Fibroblast of lung (primary cell): ENCODE data around the gene IMMT. TPM values are rescaled to one million over a fixed set of nuclear protein-coding genes. Genes with fewer than 3 reads are reported as not detected.

Experiments used
- DNase-seq, 2 donors: peaks; one replicate each; pipeline versions ENCODE4 v3.0.0 to v3.0.0-alpha.2; 2010; ENCODE audit warnings: low read depth in 2 of 2
- H2AFZ ChIP-seq: 2 replicates; pipeline ENCODE4 v1.5.1; 2012; ENCODE audit warnings: low read length, control low read depth, inconsistent platforms
- H3K27ac ChIP-seq: 2 replicates; pipeline ENCODE4 v1.5.1; 2011; ENCODE audit warnings: low read length, control low read depth; ENCODE audit not compliant: insufficient read depth
- H3K27me3 ChIP-seq: 2 replicates; pipeline ENCODE4 v1.5.1; 2011; ENCODE audit warnings: mild to moderate bottlenecking, low read length; ENCODE audit not compliant: control insufficient read depth, insufficient read depth
- H3K36me3 ChIP-seq: 2 replicates; pipeline ENCODE4 v1.5.1; 2011; ENCODE audit warnings: low read length; ENCODE audit not compliant: control insufficient read depth, insufficient read depth
- H3K4me1 ChIP-seq: 2 replicates; pipeline ENCODE4 v1.5.1; 2011; ENCODE audit warnings: low read length; ENCODE audit not compliant: control insufficient read depth, insufficient read depth; ENCODE audit errors: extremely low read depth
- H3K4me2 ChIP-seq: 2 replicates; pipeline ENCODE4 v1.5.1; 2011; ENCODE audit warnings: low read length, control low read depth; ENCODE audit not compliant: insufficient read depth; ENCODE audit errors: extremely low read depth
- H3K4me3 ChIP-seq, 4 experiments: fragments of 200-600 bp in 1 of 4; sonication (generic) in 1 of 4; replicated peaks in 1 of 4; 2 replicates each; pipeline ENCODE4 v1.5.1; 2011 to 2016; ENCODE audit warnings: low read length in 4 of 4, low read depth in 3 of 4, mild to moderate bottlenecking in 3 of 4, control low read depth in 2 of 4, inconsistent platforms in 1 of 4, mixed read lengths in 1 of 4; ENCODE audit not compliant: insufficient read depth in 1 of 4; ENCODE audit errors: control extremely low read depth in 1 of 4
- H3K79me2 ChIP-seq: 2 replicates; pipeline ENCODE4 v1.5.1; 2012; ENCODE audit warnings: mild to moderate bottlenecking, low read length, inconsistent platforms; ENCODE audit not compliant: control insufficient read depth, insufficient read depth
- H3K9ac ChIP-seq: 2 replicates; pipeline ENCODE4 v1.5.1; 2011; ENCODE audit warnings: mild to moderate bottlenecking, low read length, control low read depth; ENCODE audit not compliant: insufficient read depth
- H3K9me3 ChIP-seq: 2 replicates; pipeline ENCODE4 v1.5.1; 2012; ENCODE audit warnings: low read depth, low read length; ENCODE audit not compliant: control insufficient read depth, insufficient read depth
- H4K20me1 ChIP-seq: 2 replicates; pipeline ENCODE4 v1.5.1; 2011; ENCODE audit warnings: low read length; ENCODE audit not compliant: control insufficient read depth, insufficient read depth; ENCODE audit errors: extremely low read depth
- CTCF ChIP-seq, 2 donors: IDR thresholded peaks in 1 of 2; conservative IDR thresholded peaks in 1 of 2; 1 replicate in 1 of 2; 2 replicates in 1 of 2; pipeline ENCODE4 v1.5.1; 2011 to 2012; ENCODE audit warnings: low read length in 2 of 2, control low read depth in 1 of 2, inconsistent platforms in 1 of 2, low read depth in 1 of 2, mild to moderate bottlenecking in 1 of 2
- EZH2 ChIP-seq: IDR thresholded peaks from 2 replicates; pipeline ENCODE4 v1.5.1; 2012; ENCODE audit warnings: low read length, control low read depth, mild to moderate bottlenecking; ENCODE audit errors: missing control alignments
- polyA plus RNA-seq, 2 donors: library from polyadenylated mRNA; depleted of rRNA in 1 of 2; stranded (reverse) in 1 of 2; unstranded in 1 of 2; fragments of >200 nt; gene quantifications; 2 replicates each; pipeline ENCODE4 v1.2.1, GENCODE V29; 2011 to 2012; ENCODE audit warnings: missing spikeins in 1 of 2
- total RNA-seq: library from RNA; depleted of rRNA; stranded (reverse); fragments of >200 nt; gene quantifications from 2 replicates; pipeline ENCODE4 v1.2.1, GENCODE V29; 2014

The IMMT gene
- total and polyA plus RNA-seq, 2 donors (not counting 1 experiment from before 2014, with no cell fraction given) = 47.1 to 52.7 TPM

DNA sequence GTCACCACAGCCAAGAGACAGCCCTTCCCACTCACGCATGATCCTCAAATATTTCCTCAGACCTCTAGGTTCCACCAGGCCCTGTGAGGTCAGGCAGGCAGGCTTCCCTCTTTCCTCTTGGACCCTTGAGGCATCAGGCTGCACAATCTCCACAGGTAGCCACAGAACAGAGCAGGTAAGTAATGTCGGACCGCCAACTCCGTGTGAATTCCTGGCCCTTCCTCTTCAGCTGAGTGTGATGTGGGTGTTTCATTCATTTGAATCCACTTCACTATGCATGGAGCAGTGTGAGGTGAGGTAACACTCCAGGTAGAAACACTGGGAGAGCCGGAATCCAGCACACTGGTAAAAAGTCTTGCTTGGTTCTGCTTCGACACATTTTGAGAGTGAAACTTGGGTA lies 48.0 kb upstream of the IMMT start:
- TF ChIP-seq EZH2 (no peak), CTCF (conservative IDR thresholded peaks at IDR 0.05 in 1 of 2, IDR thresholded peaks at IDR 0.05 in 1 of 2; ENCODE audit: low read depth in 1 of 2, low read length in 2 of 2) (no peak)
- peaks cover 7% of the 10 kb centered on the region for H3K27me3 ChIP-seq
- no peak overlapping the region for H3K9ac ChIP-seq
- H3K79me2 ChIP-seq = no peaks in the 10 kb centered on the region
- H3K9me3 ChIP-seq = no peaks in the 10 kb centered on the region
- no peak overlapping the region for H3K4me3 ChIP-seq
- no peak overlapping the region for H2AFZ ChIP-seq
- H3K27ac ChIP-seq = no peak overlapping the region
- no peaks in the 10 kb centered on the region for H3K36me3 ChIP-seq
- H3K4me1 ChIP-seq = no peaks in the 10 kb centered on the region
- H3K4me2 ChIP-seq = no peak overlapping the region
- H4K20me1 ChIP-seq = no peaks in the 10 kb centered on the region
- no peak for DNase-seq

GRCh38 chr2:86241611-86242010 lies 46.3 kb upstream of the IMMT start:
- Histone ChIP-seq H3K9ac (no peak overlapping the region), H3K27ac (no peak overlapping the region), H3K4me2 (no peak overlapping the region), H3K36me3 (no peaks in the 10 kb centered on the region), H3K9me3 (no peaks in the 10 kb centered on the region), H3K79me2 (no peaks in the 10 kb centered on the region), H3K4me3 (no peak overlapping the region), H3K4me1 (no peaks in the 10 kb centered on the region), H4K20me1 (no peaks in the 10 kb centered on the region), H3K27me3 (peaks cover 7% of the 10 kb centered on the region), H2AFZ (no peak overlapping the region)
- no peak for DNase-seq
- TF ChIP-seq CTCF (conservative IDR thresholded peaks at IDR 0.05 in 1 of 2, IDR thresholded peaks at IDR 0.05 in 1 of 2; ENCODE audit: low read depth in 1 of 2, low read length in 2 of 2) = no peak

- Histone ChIP-seq H3K4me1 (no peaks in the 10 kb centered on the region), H4K20me1 (no peaks in the 10 kb centered on the region), H3K79me2 (no peaks in the 10 kb centered on the region), H2AFZ (no peak overlapping the region), H3K27ac (no peak overlapping the region), H3K9me3 (no peaks in the 10 kb centered on the region), H3K27me3 (peaks cover 7% of the 10 kb centered on the region), H3K4me3 (no peak overlapping the region), H3K36me3 (no peaks in the 10 kb centered on the region), H3K9ac (no peak overlapping the region), H3K4me2 (no peak overlapping the region)
- no peak for DNase-seq
- TF ChIP-seq CTCF (conservative IDR thresholded peaks at IDR 0.05 in 1 of 2, IDR thresholded peaks at IDR 0.05 in 1 of 2; ENCODE audit: low read depth in 1 of 2, low read length in 2 of 2) = no peak
- no peak for TF ChIP-seq EZH2
Measured at GRCh38 chr2:86240251-86240650, 45.0 kb upstream of the IMMT start.
